ENCODE results near the gene NUDT19. TPM values are rescaled to one million over a fixed set of nuclear protein-coding genes. Genes with fewer than 3 reads are reported as not detected.
"Not testable (repeated sequence)": the region's sequence is repeated elsewhere in the genome, so short reads cannot be mapped to it uniquely, and the experiment has no call there.

The NUDT19 gene
- polyA plus RNA-seq, 6 donors from 2014 or later: 1.4 to 3.1 (median 2.3) TPM

DNA sequence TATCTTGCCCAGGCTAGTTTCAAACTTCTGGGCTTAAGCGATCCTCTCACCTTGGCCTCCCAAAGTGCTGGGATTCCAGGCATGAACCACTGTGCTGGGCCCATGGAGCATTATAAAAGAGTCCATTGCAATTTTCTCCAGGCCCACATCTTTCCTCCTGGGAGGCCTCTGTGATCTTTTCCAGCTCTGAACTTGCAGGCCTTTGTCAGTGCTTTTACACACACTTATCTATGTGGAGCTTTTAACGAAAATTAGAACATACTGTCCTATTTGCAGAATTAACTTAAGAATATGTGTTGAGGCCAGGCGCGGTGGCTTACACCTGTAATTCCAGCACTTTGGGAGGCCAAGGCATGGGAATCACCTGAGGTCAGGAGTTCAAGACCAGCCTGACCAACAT, 51.8 kb downstream of the NUDT19 start:
- H3K4me3 Mint-ChIP-seq: no peak overlapping the region
- peaks cover 0 to 11% (median 6%) of the 10 kb centered on the region in 3 donors for H3K27me3 Mint-ChIP-seq
- no peak overlapping the region for H3K27ac Mint-ChIP-seq
- ATAC-seq (ENCODE audit: low read depth in 2 of 2): no peak
- no peaks in the 10 kb centered on the region for H3K9me3 Mint-ChIP-seq
- no peak for DNase-seq
- H3K4me1 Mint-ChIP-seq: no peaks in the 10 kb centered on the region
- no peaks in the 10 kb centered on the region for H3K36me3 Mint-ChIP-seq

DNA sequence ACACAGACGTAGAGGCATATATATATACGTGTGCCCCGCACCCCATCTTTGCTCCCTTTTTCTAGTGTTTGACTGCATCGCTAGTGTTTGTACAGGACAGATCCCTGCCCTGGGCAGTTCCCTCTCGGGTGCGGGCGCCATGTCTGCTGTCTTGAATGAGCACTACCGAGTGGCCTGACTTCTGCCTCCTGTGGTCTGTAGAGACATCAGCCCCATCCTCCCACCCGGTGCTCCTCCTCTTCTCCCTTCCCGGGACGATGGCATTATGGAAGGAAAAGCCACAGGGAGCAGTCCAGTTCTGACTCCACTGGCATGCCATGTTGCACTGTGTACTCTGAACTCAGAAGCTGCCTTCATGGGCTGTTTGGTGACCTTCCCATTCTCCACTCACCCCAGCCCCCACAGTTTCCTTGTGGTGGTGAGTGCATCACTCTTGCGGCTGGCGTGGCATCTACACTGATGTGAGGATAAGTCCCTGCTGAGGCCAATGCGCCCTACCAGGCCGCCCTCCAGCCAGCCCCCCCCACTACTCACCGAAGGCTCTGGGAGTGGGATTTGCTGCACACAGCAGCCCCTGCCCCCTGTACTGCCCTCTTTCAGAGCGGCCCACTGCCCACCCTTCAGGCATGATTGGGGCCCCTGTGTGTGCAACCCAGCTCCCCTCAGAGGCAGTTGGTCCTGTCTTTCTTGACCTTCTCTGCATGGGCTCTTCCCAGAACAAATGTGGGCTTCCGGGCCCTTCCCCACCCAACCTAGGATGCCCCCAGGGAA, 53.1 kb downstream of the NUDT19 start:
- Mint-ChIP-seq H3K4me3 (no peak overlapping the region), H3K27ac (no peak overlapping the region), H3K4me1 (no peaks in the 10 kb centered on the region), H3K9me3 (no peaks in the 10 kb centered on the region), H3K27me3 (peaks cover 4 to 19% (median 6%) of the 10 kb centered on the region in 3 donors), H3K36me3 (no peaks in the 10 kb centered on the region)
- ATAC-seq (ENCODE audit: low read depth in 2 of 2) (no peak), DNase-seq (no peak)

DNA sequence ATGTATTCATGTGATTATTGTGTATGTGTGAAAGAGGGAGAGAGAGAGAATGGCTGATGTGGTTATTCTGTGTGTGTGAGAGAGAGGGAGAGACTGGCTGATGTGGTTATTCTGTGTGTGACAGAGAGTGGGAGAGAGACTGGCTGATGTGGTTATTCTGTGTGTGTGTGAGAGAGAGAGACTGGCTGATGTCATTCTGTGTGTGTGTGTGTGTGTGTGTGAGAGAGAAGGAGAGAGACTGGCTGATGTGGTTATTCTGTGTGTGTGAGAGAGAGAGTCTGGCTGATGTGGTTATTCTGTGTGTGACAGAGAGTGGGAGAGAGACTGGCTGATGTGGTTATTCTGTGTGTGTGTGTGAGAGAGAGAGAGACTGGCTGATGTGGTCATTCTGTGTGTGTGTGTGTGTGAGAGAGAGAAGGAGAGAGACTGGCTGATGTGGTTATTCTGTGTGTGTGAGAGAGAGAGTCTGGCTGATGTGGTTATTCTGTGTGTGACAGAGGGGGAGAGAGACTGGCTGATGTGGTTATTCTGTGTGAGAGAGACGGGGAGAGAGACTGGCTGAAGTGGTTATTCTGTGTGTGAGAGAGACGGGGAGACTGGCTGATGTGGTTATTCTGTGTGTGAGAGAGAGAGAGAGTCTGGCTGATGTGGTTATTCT, 54.1 kb downstream of the NUDT19 start:
- not testable (repeated sequence) for H3K4me1 Mint-ChIP-seq; DNase-seq; H3K27ac Mint-ChIP-seq; H3K9me3 Mint-ChIP-seq; ATAC-seq (ENCODE audit: low read depth in 2 of 2); H3K4me3 Mint-ChIP-seq; H3K36me3 Mint-ChIP-seq
- H3K27me3 Mint-ChIP-seq: peaks cover 12 to 26% (median 12%) of the 10 kb centered on the region in 3 donors

DNA sequence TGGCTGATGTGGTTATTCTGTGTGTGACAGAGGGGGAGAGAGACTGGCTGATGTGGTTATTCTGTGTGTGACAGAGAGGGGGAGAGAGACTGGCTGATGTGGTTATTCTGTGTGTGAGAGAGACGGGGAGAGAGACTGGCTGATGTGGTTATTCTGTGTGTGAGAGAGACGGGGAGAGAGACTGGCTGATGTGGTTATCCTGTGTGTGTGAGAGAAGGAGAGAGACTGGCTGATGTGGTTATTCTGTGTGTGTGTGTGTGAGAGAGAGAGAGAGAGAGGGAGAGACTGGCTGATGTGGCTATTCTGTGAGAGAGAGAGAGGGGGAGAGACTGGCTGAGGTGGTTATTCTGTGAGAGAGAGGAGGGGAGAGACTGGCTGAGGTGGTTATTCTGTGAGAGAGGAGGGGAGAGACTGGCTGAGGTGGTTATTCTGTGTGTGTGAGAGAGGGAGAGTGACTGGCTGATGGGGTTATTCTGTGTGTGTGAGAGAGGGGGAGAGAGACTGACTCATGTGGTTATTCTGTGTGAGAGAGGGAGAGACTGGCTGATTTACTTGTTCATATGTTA, 55.1 kb downstream of the NUDT19 start:
- not testable (repeated sequence) for H3K4me3 Mint-ChIP-seq; H3K27ac Mint-ChIP-seq; H3K9me3 Mint-ChIP-seq; H3K4me1 Mint-ChIP-seq; DNase-seq; ATAC-seq (ENCODE audit: low read depth in 2 of 2); H3K36me3 Mint-ChIP-seq
- H3K27me3 Mint-ChIP-seq: peaks cover 18 to 28% (median 20%) of the 10 kb centered on the region in 3 donors

DNA sequence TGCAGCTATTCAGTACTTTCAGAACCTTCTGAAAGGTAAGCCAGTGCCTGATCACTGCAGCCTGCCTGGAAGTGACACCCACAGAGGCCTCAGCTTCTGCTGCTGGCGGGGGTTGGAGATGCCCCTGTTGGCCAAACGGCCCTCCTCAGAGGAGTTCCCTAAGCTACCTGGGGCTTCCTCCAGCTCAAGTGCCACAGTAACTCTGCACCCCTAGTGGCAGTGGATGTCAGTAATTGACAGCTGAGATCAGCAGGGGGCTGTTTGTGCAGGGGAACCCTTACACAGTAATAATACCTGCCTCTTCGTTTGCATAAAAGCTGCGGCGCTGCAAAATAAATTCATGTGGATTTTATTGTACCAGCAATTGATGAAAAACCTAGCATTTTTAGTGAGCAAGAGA, 56.9 kb downstream of the NUDT19 start:
- Mint-ChIP-seq H3K4me3 (no peak overlapping the region), H3K27me3 (peaks cover 18 to 28% (median 20%) of the 10 kb centered on the region in 3 donors), H3K36me3 (no peaks in the 10 kb centered on the region), H3K27ac (peak overlapping the region in 1 of 6 donors; percentile 27), H3K9me3 (peaks cover 0 to 2% (median 0%) of the 10 kb centered on the region in 7 donors), H3K4me1 (no peaks in the 10 kb centered on the region)
- DNase-seq (no peak), ATAC-seq (ENCODE audit: low read depth in 2 of 2) (peak; percentile 30 to 37)

DNA sequence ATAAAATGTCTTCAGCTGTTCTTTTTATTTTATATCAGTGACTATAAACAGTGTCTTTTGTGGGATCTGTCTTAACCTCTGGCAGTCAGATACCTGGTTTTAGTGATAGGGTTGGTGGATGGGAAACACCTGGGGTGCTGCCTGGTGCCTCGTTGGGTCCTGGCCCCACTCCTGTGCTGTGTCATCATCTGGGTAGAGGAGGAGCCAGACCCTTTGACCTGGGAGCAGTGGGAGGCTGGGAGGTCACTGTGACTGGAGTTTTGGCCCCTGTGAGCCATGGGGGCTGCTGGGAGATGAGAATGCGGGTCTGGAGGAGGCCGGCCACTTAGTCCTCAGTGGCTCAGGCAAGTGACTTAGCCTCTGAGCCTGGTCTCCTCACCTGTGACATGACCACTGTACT, 57.3 kb downstream of the NUDT19 start:
- H3K4me3 Mint-ChIP-seq: no peak overlapping the region
- peaks cover 0 to 2% (median 0%) of the 10 kb centered on the region in 7 donors for H3K9me3 Mint-ChIP-seq
- no peak for ATAC-seq (ENCODE audit: low read depth in 2 of 2)
- H3K36me3 Mint-ChIP-seq: no peaks in the 10 kb centered on the region
- H3K27ac Mint-ChIP-seq: peak overlapping the region in 1 of 6 donors; percentile 27
- no peaks in the 10 kb centered on the region for H3K4me1 Mint-ChIP-seq
- H3K27me3 Mint-ChIP-seq: peaks cover 18 to 28% (median 20%) of the 10 kb centered on the region in 3 donors
- no peak for DNase-seq

DNA sequence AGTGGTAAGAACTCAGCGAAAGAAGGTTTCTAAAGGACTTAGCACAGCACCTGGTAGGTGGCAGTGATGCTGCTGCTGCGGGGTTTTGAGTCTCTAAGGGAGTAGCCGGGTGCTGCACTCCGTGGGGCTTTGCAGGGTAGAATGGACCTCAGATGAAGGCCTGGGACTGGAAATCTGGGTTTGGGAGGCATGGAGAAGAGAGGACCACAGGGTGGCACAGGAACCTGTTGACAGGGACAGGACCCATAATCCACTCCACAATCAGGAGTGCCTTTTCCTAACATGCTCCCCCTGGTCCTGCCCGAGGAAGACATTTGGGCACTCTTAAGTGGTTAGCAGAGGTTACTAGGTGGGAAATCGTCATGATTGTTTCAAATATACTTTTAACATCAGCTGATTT, 57.7 kb downstream of the NUDT19 start:
- peaks cover 18 to 28% (median 20%) of the 10 kb centered on the region in 3 donors for H3K27me3 Mint-ChIP-seq
- no peak overlapping the region for H3K4me3 Mint-ChIP-seq
- H3K9me3 Mint-ChIP-seq: peaks cover 0 to 2% (median 0%) of the 10 kb centered on the region in 7 donors
- H3K4me1 Mint-ChIP-seq: no peaks in the 10 kb centered on the region
- no peak overlapping the region for H3K27ac Mint-ChIP-seq
- no peaks in the 10 kb centered on the region for H3K36me3 Mint-ChIP-seq
- ATAC-seq (ENCODE audit: low read depth in 2 of 2): no peak
- DNase-seq: no peak

DNA sequence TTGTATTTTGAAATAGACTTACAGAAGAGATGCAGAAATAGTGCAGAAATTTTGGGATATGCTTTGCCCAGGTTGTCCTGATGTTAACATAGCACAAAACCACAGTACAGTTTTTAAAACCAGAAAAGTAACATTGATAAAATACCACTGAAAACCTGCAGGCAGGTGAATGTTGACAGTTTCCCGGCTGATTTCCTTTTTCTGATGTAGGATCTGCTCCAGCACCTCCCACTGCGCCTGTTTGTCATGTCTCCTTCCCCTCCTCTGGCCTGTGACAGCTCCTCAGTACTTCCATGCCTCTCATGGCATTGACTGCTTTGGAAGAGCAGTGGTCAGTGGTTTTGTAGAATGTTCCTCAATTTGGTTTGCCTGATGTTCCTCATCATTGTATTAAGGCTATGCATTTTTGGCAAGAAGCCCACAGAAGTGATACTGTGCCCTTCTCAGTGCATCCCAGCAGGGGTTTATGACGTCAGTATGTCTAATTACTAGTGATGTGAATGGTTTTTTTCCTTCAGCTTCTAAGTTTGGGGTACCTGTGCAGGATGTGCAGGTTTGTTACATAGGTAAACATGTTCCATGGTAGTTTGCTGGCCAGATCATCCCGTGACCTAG, 58.9 kb downstream of the NUDT19 start:
- DNase-seq: no peak
- H3K4me3 Mint-ChIP-seq: no peak overlapping the region
- ATAC-seq (ENCODE audit: low read depth in 2 of 2): no peak
- H3K27ac Mint-ChIP-seq: peak overlapping the region in 1 of 6 donors; percentile 88
- no peaks in the 10 kb centered on the region for H3K4me1 Mint-ChIP-seq
- H3K27me3 Mint-ChIP-seq: peaks cover 20 to 28% (median 24%) of the 10 kb centered on the region in 3 donors
- peaks cover 0 to 2% (median 0%) of the 10 kb centered on the region in 7 donors for H3K9me3 Mint-ChIP-seq
- H3K36me3 Mint-ChIP-seq: no peaks in the 10 kb centered on the region

DNA sequence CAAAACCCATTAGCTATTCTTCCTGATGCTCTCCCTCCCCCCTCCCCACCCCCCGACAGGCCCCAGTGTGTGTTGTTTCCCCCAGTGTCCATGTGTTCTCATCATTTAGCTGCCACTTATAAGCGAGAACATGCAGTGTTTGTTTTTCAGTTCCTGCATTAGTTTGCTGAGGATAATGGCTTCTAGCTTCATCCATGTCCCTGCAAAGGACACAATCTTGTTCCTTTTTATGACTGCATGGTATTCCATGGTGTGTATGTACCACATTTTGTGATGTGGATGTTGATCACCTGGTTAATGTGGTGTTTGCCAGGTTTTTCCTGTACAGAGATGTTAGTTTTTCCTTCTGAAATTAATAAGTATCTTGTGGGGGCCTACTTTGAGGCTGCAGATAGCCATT, 59.4 kb downstream of the NUDT19 start:
- Mint-ChIP-seq H3K4me3 (no peak overlapping the region), H3K36me3 (no peaks in the 10 kb centered on the region), H3K27ac (no peak overlapping the region), H3K27me3 (peaks cover 20 to 28% (median 24%) of the 10 kb centered on the region in 3 donors), H3K4me1 (no peaks in the 10 kb centered on the region), H3K9me3 (peaks cover 0 to 2% (median 0%) of the 10 kb centered on the region in 7 donors)
- DNase-seq (no peak), ATAC-seq (ENCODE audit: low read depth in 2 of 2) (no peak)

DNA sequence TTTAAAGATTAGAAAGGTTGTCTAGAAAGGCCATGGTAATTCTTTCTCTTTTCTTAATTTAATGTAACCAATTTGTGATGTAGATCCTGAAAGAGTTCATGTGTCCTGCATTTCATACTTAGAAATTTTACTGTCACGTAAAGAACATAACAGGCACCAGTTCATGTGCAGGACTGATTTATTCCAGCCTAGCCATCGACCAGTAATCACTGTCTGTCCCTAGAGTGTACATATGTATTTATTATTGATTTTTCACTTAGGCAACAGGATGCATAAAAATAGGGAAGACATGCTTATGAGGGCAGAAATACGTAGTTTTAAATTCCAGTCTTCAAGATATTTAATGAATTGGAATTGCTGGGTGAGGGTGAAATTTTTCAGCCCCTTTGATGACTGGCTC, 65.6 kb downstream of the NUDT19 start:
- H3K27me3 Mint-ChIP-seq: peaks cover 15 to 17% (median 16%) of the 10 kb centered on the region in 3 donors
- ATAC-seq (ENCODE audit: low read depth in 2 of 2) (no peak), DNase-seq (no peak)
- no peaks in the 10 kb centered on the region for H3K4me1 Mint-ChIP-seq
- H3K27ac Mint-ChIP-seq: no peak overlapping the region
- H3K4me3 Mint-ChIP-seq: no peak overlapping the region
- H3K36me3 Mint-ChIP-seq: peaks cover 6 to 9% of the 10 kb centered on the region in 2 donors
- H3K9me3 Mint-ChIP-seq: peaks cover 0 to 7% (median 5%) of the 10 kb centered on the region in 7 donors

Other genes with a start within 250 kb of the NUDT19 start
- gene PDCD5, start 110.6 kb upstream of the NUDT19 start, polyA plus RNA-seq (ENCODE audit: low read depth in 6 of 6): 100 to 1,000 TPM in 2 of 6 donors, 10 to 100 TPM in 4; 83.3 to 130 (median 96.5) TPM
- gene ANKRD27, start 16.6 kb upstream of the NUDT19 start, polyA plus RNA-seq (ENCODE audit: low read depth in 6 of 6): 10 to 100 TPM in 4 of 6 donors, 1 to 10 TPM in 2; 7.1 to 16.3 (median 11.5) TPM
- gene RGS9BP, start 16.0 kb upstream of the NUDT19 start, polyA plus RNA-seq (ENCODE audit: low read depth in 6 of 6): not detected
- not detected for gene TDRD12, start 27.9 kb downstream of the NUDT19 start, polyA plus RNA-seq (ENCODE audit: low read depth in 6 of 6)
- gene SLC7A9, start 177.9 kb downstream of the NUDT19 start, polyA plus RNA-seq (ENCODE audit: low read depth in 6 of 6): not detected